ENCODE measurements around the gene NAA60. TPM values are rescaled to one million over a fixed set of nuclear protein-coding genes. Genes with fewer than 3 reads are reported as not detected.
"Not testable (repeated sequence)": the region's sequence is repeated elsewhere in the genome, so short reads cannot be mapped to it uniquely, and the experiment has no call there.

The NAA60 gene
- polyA plus RNA-seq, 4 donors = 51.2 to 102 (median 70.4) TPM

GRCh38 chr16:3474870-3475269 is 31.4 kb downstream of the NAA60 start:
- H3K27me3 ChIP-seq (ENCODE audit: control insufficient read depth in 3 of 3, insufficient read depth in 3 of 3, low read length in 3 of 3); FAIRE-seq; H3K4me1 ChIP-seq (ENCODE audit: control insufficient read depth in 3 of 3, insufficient read depth in 2 of 3, low read depth in 1 of 3, low read length in 2 of 3); H3K4me3 ChIP-seq (ENCODE audit: low read depth in 1 of 3, low read length in 3 of 3); H3K27ac ChIP-seq (ENCODE audit: low read depth in 1 of 3, low read length in 2 of 3); DNase-seq; H3K9me3 ChIP-seq (ENCODE audit: control insufficient read depth in 2 of 2, insufficient read depth in 1 of 2, low read depth in 1 of 2, low read length in 1 of 2): not testable (repeated sequence)
- 95 to 99% (median 97%) methylated on average over 7 of the region's 7 CpGs for WGBS, 3 donors
- H3K36me3 ChIP-seq (ENCODE audit: control insufficient read depth in 3 of 3, insufficient read depth in 2 of 3, low read depth in 1 of 3, low read length in 3 of 3) = peaks cover 4 to 68% (median 5%) of the 10 kb centered on the region in 3 donors

- no peak overlapping the region for H3K27ac ChIP-seq (ENCODE audit: low read depth in 1 of 3, low read length in 2 of 3)
- H3K27me3 ChIP-seq (ENCODE audit: control insufficient read depth in 3 of 3, insufficient read depth in 3 of 3, low read length in 3 of 3) = no peaks in the 10 kb centered on the region
- H3K4me1 ChIP-seq (ENCODE audit: control insufficient read depth in 3 of 3, insufficient read depth in 2 of 3, low read depth in 1 of 3, low read length in 2 of 3) = peaks cover 0 to 8% (median 3%) of the 10 kb centered on the region in 3 donors
- FAIRE-seq (no peak), DNase-seq (peak in 1 of 2 donors; percentile 25)
- H3K4me3 ChIP-seq (ENCODE audit: low read depth in 1 of 3, low read length in 3 of 3) = no peak overlapping the region
- H3K36me3 ChIP-seq (ENCODE audit: control insufficient read depth in 3 of 3, insufficient read depth in 2 of 3, low read depth in 1 of 3, low read length in 3 of 3) = peaks cover 4 to 66% (median 5%) of the 10 kb centered on the region in 3 donors
- WGBS, 3 donors = 65 to 85% (median 83%) methylated on average over 23 to 29 of the region's 29 CpGs
- H3K9me3 ChIP-seq (ENCODE audit: control insufficient read depth in 2 of 2, insufficient read depth in 1 of 2, low read depth in 1 of 2, low read length in 1 of 2) = no peaks in the 10 kb centered on the region
Measured at GRCh38 chr16:3475604-3476375, 32.3 kb downstream of the NAA60 start.

- no peaks in the 10 kb centered on the region for H3K9me3 ChIP-seq (ENCODE audit: control insufficient read depth in 2 of 2, insufficient read depth in 1 of 2, low read depth in 1 of 2, low read length in 1 of 2)
- H3K4me1 ChIP-seq (ENCODE audit: control insufficient read depth in 3 of 3, insufficient read depth in 2 of 3, low read depth in 1 of 3, low read length in 2 of 3) = peaks cover 0 to 8% (median 3%) of the 10 kb centered on the region in 3 donors
- no peak for FAIRE-seq
- 87 to 97% (median 89%) methylated on average over 3 of the region's 3 CpGs for WGBS, 3 donors
- no peak for DNase-seq
- H3K27me3 ChIP-seq (ENCODE audit: control insufficient read depth in 3 of 3, insufficient read depth in 3 of 3, low read length in 3 of 3) = no peaks in the 10 kb centered on the region
- H3K4me3 ChIP-seq (ENCODE audit: low read depth in 1 of 3, low read length in 3 of 3) = no peak overlapping the region
- H3K36me3 ChIP-seq (ENCODE audit: control insufficient read depth in 3 of 3, insufficient read depth in 2 of 3, low read depth in 1 of 3, low read length in 3 of 3) = peaks cover 4 to 69% (median 5%) of the 10 kb centered on the region in 3 donors
- no peak overlapping the region for H3K27ac ChIP-seq (ENCODE audit: low read depth in 1 of 3, low read length in 2 of 3)
Measured at GRCh38 chr16:3476409-3476808, 32.9 kb downstream of the NAA60 start.

GRCh38 chr16:3478242-3478925 is 34.9 kb downstream of the NAA60 start:
- FAIRE-seq (no peak), DNase-seq (no peak)
- Histone ChIP-seq H3K9me3 (ENCODE audit: control insufficient read depth in 2 of 2, insufficient read depth in 1 of 2, low read depth in 1 of 2, low read length in 1 of 2) (no peaks in the 10 kb centered on the region), H3K27ac (ENCODE audit: low read depth in 1 of 3, low read length in 2 of 3) (no peak overlapping the region), H3K27me3 (ENCODE audit: control insufficient read depth in 3 of 3, insufficient read depth in 3 of 3, low read length in 3 of 3) (no peaks in the 10 kb centered on the region), H3K4me1 (ENCODE audit: control insufficient read depth in 3 of 3, insufficient read depth in 2 of 3, low read depth in 1 of 3, low read length in 2 of 3) (peaks cover 0 to 8% (median 3%) of the 10 kb centered on the region in 3 donors), H3K4me3 (ENCODE audit: low read depth in 1 of 3, low read length in 3 of 3) (no peak overlapping the region), H3K36me3 (ENCODE audit: control insufficient read depth in 3 of 3, insufficient read depth in 2 of 3, low read depth in 1 of 3, low read length in 3 of 3) (peaks cover 8 to 78% (median 13%) of the 10 kb centered on the region in 3 donors)
- WGBS, 3 donors = 78 to 86% (median 82%) methylated on average over 11 of the region's 11 CpGs

GRCh38 chr16:3479654-3480216 is 36.3 kb downstream of the NAA60 start:
- Histone ChIP-seq H3K4me3 (ENCODE audit: low read depth in 1 of 3, low read length in 3 of 3) (no peak overlapping the region), H3K36me3 (ENCODE audit: control insufficient read depth in 3 of 3, insufficient read depth in 2 of 3, low read depth in 1 of 3, low read length in 3 of 3) (peaks cover 14 to 81% (median 15%) of the 10 kb centered on the region in 3 donors), H3K9me3 (ENCODE audit: control insufficient read depth in 2 of 2, insufficient read depth in 1 of 2, low read depth in 1 of 2, low read length in 1 of 2) (no peaks in the 10 kb centered on the region), H3K27ac (ENCODE audit: low read depth in 1 of 3, low read length in 2 of 3) (no peak overlapping the region), H3K4me1 (ENCODE audit: control insufficient read depth in 3 of 3, insufficient read depth in 2 of 3, low read depth in 1 of 3, low read length in 2 of 3) (peaks cover 0 to 8% (median 3%) of the 10 kb centered on the region in 3 donors), H3K27me3 (ENCODE audit: control insufficient read depth in 3 of 3, insufficient read depth in 3 of 3, low read length in 3 of 3) (no peaks in the 10 kb centered on the region)
- 84 to 90% (median 84%) methylated on average over 12 of the region's 12 CpGs for WGBS, 3 donors
- DNase-seq (no peak), FAIRE-seq (no peak)

- peaks cover 14 to 84% (median 22%) of the 10 kb centered on the region in 3 donors for H3K36me3 ChIP-seq (ENCODE audit: control insufficient read depth in 3 of 3, insufficient read depth in 2 of 3, low read depth in 1 of 3, low read length in 3 of 3)
- no peaks in the 10 kb centered on the region for H3K27me3 ChIP-seq (ENCODE audit: control insufficient read depth in 3 of 3, insufficient read depth in 3 of 3, low read length in 3 of 3)
Measured at GRCh38 chr16:3480901-3481695, 37.6 kb downstream of the NAA60 start.

GRCh38 chr16:3481696-3482658 is 38.5 kb downstream of the NAA60 start:
- no peak overlapping the region for H3K27ac ChIP-seq (ENCODE audit: low read depth in 1 of 3, low read length in 2 of 3)
- H3K36me3 ChIP-seq (ENCODE audit: control insufficient read depth in 3 of 3, insufficient read depth in 2 of 3, low read depth in 1 of 3, low read length in 3 of 3) = peaks cover 17 to 90% (median 20%) of the 10 kb centered on the region in 3 donors
- H3K4me3 ChIP-seq (ENCODE audit: low read depth in 1 of 3, low read length in 3 of 3) = no peak overlapping the region
- no peak for FAIRE-seq
- no peaks in the 10 kb centered on the region for H3K27me3 ChIP-seq (ENCODE audit: control insufficient read depth in 3 of 3, insufficient read depth in 3 of 3, low read length in 3 of 3)
- DNase-seq = no peak
- 93 to 97% (median 95%) methylated on average over 32 of the region's 32 CpGs for WGBS, 3 donors
- no peaks in the 10 kb centered on the region for H3K9me3 ChIP-seq (ENCODE audit: control insufficient read depth in 2 of 2, insufficient read depth in 1 of 2, low read depth in 1 of 2, low read length in 1 of 2)
- H3K4me1 ChIP-seq (ENCODE audit: control insufficient read depth in 3 of 3, insufficient read depth in 2 of 3, low read depth in 1 of 3, low read length in 2 of 3) = no peaks in the 10 kb centered on the region

More at GRCh38 chr16:3480901-3481695, 37.6 kb downstream of the NAA60 start:
- WGBS, 3 donors = 71 to 82% (median 78%) methylated on average over 18 of the region's 18 CpGs
- H3K4me3 ChIP-seq (ENCODE audit: low read depth in 1 of 3, low read length in 3 of 3) = no peak overlapping the region
- H3K27ac ChIP-seq (ENCODE audit: low read depth in 1 of 3, low read length in 2 of 3) = no peak overlapping the region
- no peaks in the 10 kb centered on the region for H3K4me1 ChIP-seq (ENCODE audit: control insufficient read depth in 3 of 3, insufficient read depth in 2 of 3, low read depth in 1 of 3, low read length in 2 of 3)
- DNase-seq (no peak), FAIRE-seq (no peak)
- H3K9me3 ChIP-seq (ENCODE audit: control insufficient read depth in 2 of 2, insufficient read depth in 1 of 2, low read depth in 1 of 2, low read length in 1 of 2) = no peaks in the 10 kb centered on the region

All from small intestine (tissue), 7 donors.